HEK293 (cell line): ENCODE results near the gene BEND6.

Source experiments
- CTCF ChIA-PET: fragments of 350-600 bp; formaldehyde crosslinking; extraction: SDS; loops from one replicate; lab custom pipeline; 2021; ENCODE audit warnings: antibody characterized with exemption; lab: Yijun Ruan, JAX
- POLR2A ChIA-PET: fragments of 300-600 bp; formaldehyde crosslinking; extraction: SDS; loops from one replicate; lab custom pipeline; 2020; ENCODE audit warnings: antibody characterized with exemption, inconsistent platforms; lab: Yijun Ruan, JAX
- H3K27ac ChIP-seq: fragments of 200-500 bp; sonication (Bioruptor generic); 2 replicates; pipeline ENCODE4 v1.5.1; 2014; ENCODE audit warnings: low read depth, low read length, control low read depth, inconsistent platforms; ENCODE audit errors: extremely low read depth
- H3K36me3 ChIP-seq, 2 experiments: fragments of 200-500 bp in 1 of 2; sonication (Bioruptor generic) in 1 of 2; 1 replicate in 1 of 2; 2 replicates in 1 of 2; pipeline ENCODE4 v1.5.1; 2014 to 2017; ENCODE audit warnings: inconsistent platforms in 2 of 2, low read length in 2 of 2; ENCODE audit not compliant: control insufficient read depth in 2 of 2, insufficient read depth in 1 of 2
- H3K4me1 ChIP-seq: fragments of 200-500 bp; sonication (Bioruptor generic); 2 replicates; pipeline ENCODE4 v1.5.1; 2014; ENCODE audit warnings: mild to moderate bottlenecking, low read length, inconsistent platforms; ENCODE audit not compliant: control insufficient read depth, insufficient read depth
- H3K4me3 ChIP-seq: 2 replicates; pipeline ENCODE4 v1.5.1; 2011; ENCODE audit warnings: low read depth, mild to moderate bottlenecking, control low read depth, low read length, moderate library complexity
- H3K9me3 ChIP-seq: fragments of 200-500 bp; sonication (Bioruptor generic); 2 replicates; pipeline ENCODE4 v1.5.1; 2014; ENCODE audit warnings: low read depth, low read length, inconsistent platforms; ENCODE audit not compliant: control insufficient read depth, insufficient read depth
- ATF2 ChIP-seq: fragments of 450-650 bp; formaldehyde crosslinking; IDR thresholded peaks from 2 replicates; pipeline ENCODE4 v1.5.1; 2016; ENCODE audit warnings: missing biosample characterization, missing genetic modification characterization, low read depth
- GLI2 ChIP-seq: fragments of 450-650 bp; formaldehyde crosslinking; IDR thresholded peaks from 2 replicates; pipeline ENCODE4; 2017; ENCODE audit warnings: missing biosample characterization, missing genetic modification characterization, low read depth, borderline replicate concordance
- HOXC10 ChIP-seq: sonication (generic); formaldehyde crosslinking; IDR thresholded peaks from 2 replicates; pipeline ENCODE4 v1.8.1; 2023; ENCODE audit warnings: mild to moderate bottlenecking, missing genetic modification reagents
- HOXD13 ChIP-seq: sonication (generic); formaldehyde crosslinking; IDR thresholded peaks from 2 replicates; pipeline ENCODE4 v1.8.0; 2022; ENCODE audit warnings: missing genetic modification reagents, borderline replicate concordance
- KLF1 ChIP-seq: fragments of 450-650 bp; formaldehyde crosslinking; IDR thresholded peaks from 2 replicates; pipeline ENCODE4 v1.5.1; 2016; ENCODE audit warnings: missing biosample characterization, missing genetic modification characterization
- REPIN1 ChIP-seq: fragments of 450-650 bp; formaldehyde crosslinking; IDR thresholded peaks from 2 replicates; pipeline ENCODE4 v1.5.1; 2017; ENCODE audit warnings: missing biosample characterization, missing genetic modification characterization, low read depth
- ZBTB44 ChIP-seq: fragments of 450-650 bp; IDR thresholded peaks from 2 replicates; pipeline ENCODE4 v1.5.1; 2018; ENCODE audit warnings: missing biosample characterization, mild to moderate bottlenecking, missing genetic modification characterization
- ZBTB7A ChIP-seq: fragments of 450-650 bp; formaldehyde crosslinking; IDR thresholded peaks from 2 replicates; pipeline ENCODE4 v1.5.1; 2016; ENCODE audit warnings: low read depth, missing biosample characterization, missing genetic modification characterization
- ZNF23 ChIP-seq: fragments of 450-650 bp; formaldehyde crosslinking; IDR thresholded peaks from 2 replicates; pipeline ENCODE4 v1.5.1; 2016; ENCODE audit warnings: missing biosample characterization, missing genetic modification characterization, borderline replicate concordance
- ZNF433 ChIP-seq: fragments of 450-650 bp; formaldehyde crosslinking; IDR thresholded peaks from 2 replicates; pipeline ENCODE4 v1.5.1; 2016; ENCODE audit warnings: missing biosample characterization, missing genetic modification characterization, low read depth
- ZNF555 ChIP-seq: fragments of 450-650 bp; formaldehyde crosslinking; conservative IDR thresholded peaks from 2 replicates; pipeline ENCODE4 v1.5.1; 2017; ENCODE audit warnings: missing biosample characterization, mild to moderate bottlenecking, missing genetic modification characterization, inconsistent platforms
- ZNF558 ChIP-seq: fragments of 450-650 bp; formaldehyde crosslinking; IDR thresholded peaks from 2 replicates; pipeline ENCODE4 v1.5.1; 2016; ENCODE audit warnings: missing biosample characterization, missing genetic modification characterization
- ZNF639 ChIP-seq: fragments of 450-650 bp; formaldehyde crosslinking; IDR thresholded peaks from 2 replicates; pipeline ENCODE4 v1.5.1; 2016; ENCODE audit warnings: missing biosample characterization, missing genetic modification characterization
- ZNF654 ChIP-seq: fragments of 450-650 bp; formaldehyde crosslinking; IDR thresholded peaks from 2 replicates; pipeline ENCODE4 v1.5.1; 2016; ENCODE audit warnings: low read depth, missing biosample characterization, missing genetic modification characterization
- ZSCAN4 ChIP-seq: fragments of 450-650 bp; formaldehyde crosslinking; IDR thresholded peaks from 2 replicates; pipeline ENCODE4 v1.5.1; 2017; ENCODE audit warnings: missing biosample characterization, missing genetic modification characterization

BEND6 gene

GRCh38 chr6:56961151-56961550 is 6.2 kb downstream of the BEND6 start:
- no peaks in the 10 kb centered on the region for H3K9me3 ChIP-seq
- POLR2A ChIA-PET: no interaction called here
- peak; percentile 22 for TF ChIP-seq ZNF654 (tag by site-specific recombination)
- TF ChIP-seq HOXC10 (CRISPR knock-in tag): no peak
- CTCF ChIA-PET: interaction anchor here (0.5 to 7.3 kb wide), 9 partner anchors 15 to 131 kb away, joined by 3 to 92 read pairs (median 3); no protein-coding TSS in a partner anchor
- no peak overlapping the region for H3K27ac ChIP-seq
- no peak overlapping the region for H3K4me3 ChIP-seq
- H3K36me3 ChIP-seq: no peaks in the 10 kb centered on the region
- H3K4me1 ChIP-seq: peaks cover 4% of the 10 kb centered on the region; the same call in 1 of the 2 replicates

GRCh38 chr6:56962441-56962840 is 7.5 kb downstream of the BEND6 start:
- Histone ChIP-seq H3K4me3 (no peak overlapping the region), H3K27ac (no peak overlapping the region), H3K36me3 (no peaks in the 10 kb centered on the region), H3K9me3 (no peaks in the 10 kb centered on the region), H3K4me1 (peaks cover 2% of the 10 kb centered on the region; the same call in 1 of the 2 replicates)
- TF ChIP-seq REPIN1 (tag by site-specific recombination) (no peak), ZNF433 (tag by site-specific recombination) (no peak), ZNF639 (tag by site-specific recombination) (no peak), ZNF555 (tag by site-specific recombination) (no peak), ZBTB7A (tag by site-specific recombination) (no peak), ATF2 (tag by site-specific recombination) (no peak), ZNF558 (no peak), ZNF23 (tag by site-specific recombination) (no peak), KLF1 (no peak), ZBTB44 (tag by site-specific recombination) (no peak), ZSCAN4 (tag by site-specific recombination) (no peak), HOXD13 (CRISPR knock-in tag) (no peak)
- ChIA-PET CTCF (interaction anchor here (0.6 to 7.3 kb wide), 7 partner anchors 15 to 269 kb away, joined by 3 to 92 read pairs (median 4); no protein-coding TSS in a partner anchor), POLR2A (no interaction called here)

GRCh38 chr6:56963043-56963442 is 8.1 kb downstream of the BEND6 start:
- H3K36me3 ChIP-seq: no peaks in the 10 kb centered on the region
- no peak overlapping the region for H3K4me3 ChIP-seq
- no peaks in the 10 kb centered on the region for H3K9me3 ChIP-seq
- peaks cover 2% of the 10 kb centered on the region; the same call in 1 of the 2 replicates for H3K4me1 ChIP-seq
- TF ChIP-seq GLI2 (tag by site-specific recombination): no peak
- no peak overlapping the region for H3K27ac ChIP-seq
- ChIA-PET POLR2A (interaction anchor here (0.6 kb wide), 1 partner anchor 24 kb away, joined by 3 read pairs; no protein-coding TSS in a partner anchor), CTCF (interaction anchor here (0.6 to 7.3 kb wide), 8 partner anchors 8 to 268 kb away, joined by 4 to 92 read pairs (median 4); partner anchors contain the start of gene BEND6)
